HuH-7.5 (cell line): Measurements from ENCODE around the gene TET2.

Experiments
- DNase-seq: peaks from one replicate; pipeline ENCODE4 v3.0.0; 2011; ENCODE audit warnings: low spot score

The TET2 gene

DNA sequence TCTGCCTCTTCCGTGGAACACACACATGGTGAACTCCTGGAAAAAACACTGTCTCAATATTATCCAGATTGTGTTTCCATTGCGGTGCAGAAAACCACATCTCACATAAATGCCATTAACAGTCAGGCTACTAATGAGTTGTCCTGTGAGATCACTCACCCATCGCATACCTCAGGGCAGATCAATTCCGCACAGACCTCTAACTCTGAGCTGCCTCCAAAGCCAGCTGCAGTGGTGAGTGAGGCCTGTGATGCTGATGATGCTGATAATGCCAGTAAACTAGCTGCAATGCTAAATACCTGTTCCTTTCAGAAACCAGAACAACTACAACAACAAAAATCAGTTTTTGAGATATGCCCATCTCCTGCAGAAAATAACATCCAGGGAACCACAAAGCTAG, 87.9 kb downstream of the TET2 start:
- DNase-seq, result no peak

DNA sequence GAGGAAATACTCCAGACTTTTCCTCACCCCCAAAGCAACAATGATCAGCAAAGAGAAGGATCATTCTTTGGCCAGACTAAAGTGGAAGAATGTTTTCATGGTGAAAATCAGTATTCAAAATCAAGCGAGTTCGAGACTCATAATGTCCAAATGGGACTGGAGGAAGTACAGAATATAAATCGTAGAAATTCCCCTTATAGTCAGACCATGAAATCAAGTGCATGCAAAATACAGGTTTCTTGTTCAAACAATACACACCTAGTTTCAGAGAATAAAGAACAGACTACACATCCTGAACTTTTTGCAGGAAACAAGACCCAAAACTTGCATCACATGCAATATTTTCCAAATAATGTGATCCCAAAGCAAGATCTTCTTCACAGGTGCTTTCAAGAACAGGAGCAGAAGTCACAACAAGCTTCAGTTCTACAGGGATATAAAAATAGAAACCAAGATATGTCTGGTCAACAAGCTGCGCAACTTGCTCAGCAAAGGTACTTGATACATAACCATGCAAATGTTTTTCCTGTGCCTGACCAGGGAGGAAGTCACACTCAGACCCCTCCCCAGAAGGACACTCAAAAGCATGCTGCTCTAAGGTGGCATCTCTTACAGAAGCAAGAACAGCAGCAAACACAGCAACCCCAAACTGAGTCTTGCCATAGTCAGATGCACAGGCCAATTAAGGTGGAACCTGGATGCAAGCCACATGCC, 89.7 kb downstream of the TET2 start:
- no peak for DNase-seq

DNA sequence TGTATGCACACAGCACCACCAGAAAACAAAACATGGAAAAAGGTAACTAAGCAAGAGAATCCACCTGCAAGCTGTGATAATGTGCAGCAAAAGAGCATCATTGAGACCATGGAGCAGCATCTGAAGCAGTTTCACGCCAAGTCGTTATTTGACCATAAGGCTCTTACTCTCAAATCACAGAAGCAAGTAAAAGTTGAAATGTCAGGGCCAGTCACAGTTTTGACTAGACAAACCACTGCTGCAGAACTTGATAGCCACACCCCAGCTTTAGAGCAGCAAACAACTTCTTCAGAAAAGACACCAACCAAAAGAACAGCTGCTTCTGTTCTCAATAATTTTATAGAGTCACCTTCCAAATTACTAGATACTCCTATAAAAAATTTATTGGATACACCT, 90.2 kb downstream of the TET2 start:
- DNase-seq, result no peak

DNA sequence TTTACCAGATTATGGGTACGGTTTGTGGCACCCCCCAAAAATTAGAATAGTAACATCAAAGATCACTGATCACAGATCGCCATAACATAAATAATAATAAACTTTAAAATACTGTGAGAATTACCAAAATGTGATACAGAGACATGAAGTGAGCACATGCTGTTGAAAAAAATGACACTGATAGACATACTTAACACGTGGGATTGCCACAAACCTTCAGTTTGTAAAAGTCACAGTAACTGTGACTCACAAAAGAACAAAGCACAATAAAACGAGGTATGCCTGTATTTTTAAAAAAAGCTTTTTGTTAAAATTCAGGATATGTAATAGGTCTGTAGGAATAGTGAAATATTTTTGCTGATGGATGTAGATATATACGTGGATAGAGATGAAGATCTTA, 93.4 kb downstream of the TET2 start:
- no peak for DNase-seq

DNA sequence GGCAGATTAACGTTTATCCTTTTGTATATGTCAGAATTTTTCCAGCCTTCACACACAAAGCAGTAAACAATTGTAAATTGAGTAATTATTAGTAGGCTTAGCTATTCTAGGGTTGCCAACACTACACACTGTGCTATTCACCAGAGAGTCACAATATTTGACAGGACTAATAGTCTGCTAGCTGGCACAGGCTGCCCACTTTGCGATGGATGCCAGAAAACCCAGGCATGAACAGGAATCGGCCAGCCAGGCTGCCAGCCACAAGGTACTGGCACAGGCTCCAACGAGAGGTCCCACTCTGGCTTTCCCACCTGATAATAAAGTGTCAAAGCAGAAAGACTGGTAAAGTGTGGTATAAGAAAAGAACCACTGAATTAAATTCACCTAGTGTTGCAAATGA, 94.8 kb downstream of the TET2 start:
- no peak for DNase-seq

DNA sequence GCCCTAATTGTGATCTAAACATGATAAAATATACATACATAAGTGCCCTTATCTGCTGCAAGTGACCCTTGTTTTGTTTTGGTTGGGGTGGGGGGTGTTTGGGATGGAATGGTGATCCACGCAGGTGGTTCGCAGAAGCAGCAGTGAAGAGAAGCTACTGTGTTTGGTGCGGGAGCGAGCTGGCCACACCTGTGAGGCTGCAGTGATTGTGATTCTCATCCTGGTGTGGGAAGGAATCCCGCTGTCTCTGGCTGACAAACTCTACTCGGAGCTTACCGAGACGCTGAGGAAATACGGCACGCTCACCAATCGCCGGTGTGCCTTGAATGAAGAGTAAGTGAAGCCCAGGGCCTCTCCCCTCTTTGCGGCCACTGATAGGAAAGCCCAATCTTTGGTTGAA, 96.8 kb downstream of the TET2 start:
- DNase-seq, result no peak

DNA sequence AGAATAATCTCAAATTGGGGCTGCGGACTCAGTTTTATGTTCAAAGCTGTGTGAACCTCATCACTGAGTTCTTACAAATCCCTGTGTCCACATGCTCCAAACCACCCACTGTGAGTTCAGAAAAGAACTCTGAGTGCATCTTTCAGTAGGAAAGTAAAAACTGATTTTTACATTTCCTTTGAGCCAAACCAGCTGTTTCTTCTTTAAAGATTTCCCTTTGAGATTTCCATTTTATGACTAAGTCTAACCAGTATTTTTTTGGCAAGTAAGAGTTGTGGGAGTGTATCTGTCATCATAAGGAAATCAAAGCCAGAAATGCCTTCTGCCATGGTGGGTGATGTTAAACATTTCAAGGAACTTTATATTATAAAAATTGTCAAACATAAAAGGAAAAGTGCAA, 100.0 kb downstream of the TET2 start:
- DNase-seq, result peak; percentile 1

DNA sequence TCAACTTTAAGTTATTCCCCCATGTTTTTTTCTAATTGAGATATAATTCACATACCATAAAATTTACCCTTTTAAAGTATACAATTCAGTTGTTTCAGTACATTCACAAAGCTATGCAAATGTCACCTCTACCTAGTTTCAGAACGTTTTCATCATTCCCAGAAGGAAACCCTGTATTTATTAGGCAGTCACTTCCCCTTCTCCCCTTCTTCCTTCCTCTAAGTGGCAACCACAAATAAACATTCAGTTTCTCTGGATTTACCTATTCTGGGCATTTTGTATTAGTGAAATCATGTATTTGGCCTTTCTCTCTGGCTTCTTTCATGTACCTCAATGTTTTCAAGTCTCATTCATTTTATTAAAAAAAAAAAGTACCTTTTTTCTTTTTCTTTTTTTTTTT, 101.9 kb downstream of the TET2 start:
- DNase-seq, result no peak

DNA sequence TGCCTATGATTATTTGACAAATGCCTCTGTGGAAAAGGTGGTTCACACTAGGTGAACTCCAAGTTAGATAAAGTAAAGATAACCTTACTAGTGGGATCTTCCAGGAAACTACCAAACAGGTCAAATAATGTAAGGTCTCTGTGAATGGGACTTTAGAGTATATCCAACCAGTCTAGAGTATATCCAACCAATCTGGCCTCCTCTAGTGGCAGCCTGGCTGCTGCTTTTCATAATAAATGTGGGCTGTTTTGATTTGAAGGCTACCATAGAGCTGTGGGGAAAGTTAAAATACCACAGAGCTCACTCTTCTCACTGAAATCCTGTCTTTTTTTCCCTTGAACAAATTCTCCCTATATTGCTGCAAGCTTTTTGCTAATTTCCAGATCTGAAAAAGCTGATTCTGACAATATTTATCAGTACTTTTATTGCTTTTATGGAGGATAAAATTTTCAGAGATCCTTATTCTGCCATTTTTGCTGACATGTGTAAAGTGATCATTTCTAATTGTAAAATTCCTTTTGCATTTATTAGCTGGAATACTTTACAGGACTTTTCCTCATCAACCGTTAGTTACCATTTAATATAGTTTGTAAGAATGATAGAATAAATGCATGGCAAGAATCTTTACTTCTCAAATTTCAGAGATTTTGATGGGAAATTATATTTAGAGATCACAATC, 111.3 kb downstream of the TET2 start:
- DNase-seq, result no peak

DNA sequence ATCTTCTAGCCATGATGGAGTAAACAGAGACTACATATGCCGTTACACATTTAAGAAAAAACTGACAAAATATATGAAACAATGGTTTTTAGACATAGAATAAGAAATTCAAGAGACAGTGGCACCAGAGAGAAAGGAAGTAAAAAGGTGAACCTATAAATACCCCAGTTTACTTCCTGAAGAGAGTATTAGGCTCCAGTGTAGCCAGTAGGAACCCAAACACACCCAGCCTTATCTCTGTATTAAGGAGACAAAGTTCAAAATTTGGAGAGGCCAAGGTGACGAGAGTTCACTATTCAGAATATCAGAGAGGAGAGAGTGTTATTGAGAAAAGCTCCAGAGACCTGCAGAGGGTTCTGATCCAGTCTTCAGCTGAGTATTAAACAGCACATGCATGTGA, 119.0 kb downstream of the TET2 start:
- DNase-seq, result no peak

DNA sequence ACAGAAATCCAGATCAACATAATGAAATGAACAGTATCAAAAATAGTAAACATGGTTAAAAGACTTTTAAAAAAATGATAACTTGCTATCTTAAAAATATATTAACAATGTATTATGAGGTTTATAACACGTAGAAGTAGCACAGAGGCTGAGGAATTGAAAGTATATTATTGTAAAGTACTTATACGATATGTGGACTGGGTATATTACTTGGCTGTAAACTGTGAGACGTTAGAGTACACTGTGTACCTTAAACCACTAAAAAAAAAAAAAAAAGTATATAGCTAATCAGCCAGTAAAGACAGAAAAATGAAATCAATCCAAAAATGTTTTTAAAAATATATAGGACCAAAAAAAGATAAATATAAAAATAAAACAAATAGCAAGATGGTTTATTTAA, 120.6 kb downstream of the TET2 start:
- DNase-seq, result no peak

DNA sequence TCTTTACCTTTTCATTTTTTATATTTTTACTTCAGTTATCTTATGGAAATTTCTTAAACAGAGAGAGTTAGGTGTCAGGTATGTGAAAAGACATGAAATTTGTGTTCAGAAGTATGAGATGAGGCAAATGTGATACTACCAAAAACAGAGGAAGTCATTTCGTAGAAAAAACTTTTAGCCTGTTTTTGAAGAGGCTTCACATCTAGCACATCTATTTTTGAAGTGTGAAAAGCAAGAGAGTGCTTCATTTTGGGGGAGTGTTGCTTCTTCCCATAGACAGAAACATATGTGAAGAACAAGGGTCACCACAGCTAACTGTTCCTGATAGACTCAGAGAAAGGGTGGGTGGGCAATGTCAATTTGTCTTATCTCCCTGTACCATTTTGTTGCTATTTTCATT, 125.3 kb downstream of the TET2 start:
- DNase-seq, result no peak

DNA sequence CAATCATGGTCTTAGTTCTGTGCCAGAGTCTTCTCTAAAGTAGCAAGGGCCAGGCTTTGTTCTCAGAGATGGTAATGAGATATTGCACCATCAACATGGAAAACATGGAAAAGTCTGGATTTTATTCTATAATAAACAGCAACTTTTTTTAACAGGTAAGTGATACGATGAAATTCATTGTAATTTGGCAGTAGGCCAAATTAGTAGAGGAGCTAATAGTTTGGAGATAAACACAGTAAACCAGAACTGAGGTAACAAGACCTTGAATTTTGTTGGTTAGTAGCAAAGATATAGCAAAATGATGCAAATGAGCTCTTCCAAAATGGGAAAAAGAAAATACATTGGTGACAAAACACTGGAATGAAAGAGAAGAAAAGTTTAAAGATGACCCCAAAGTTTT, 126.6 kb downstream of the TET2 start:
- DNase-seq, result no peak

DNA sequence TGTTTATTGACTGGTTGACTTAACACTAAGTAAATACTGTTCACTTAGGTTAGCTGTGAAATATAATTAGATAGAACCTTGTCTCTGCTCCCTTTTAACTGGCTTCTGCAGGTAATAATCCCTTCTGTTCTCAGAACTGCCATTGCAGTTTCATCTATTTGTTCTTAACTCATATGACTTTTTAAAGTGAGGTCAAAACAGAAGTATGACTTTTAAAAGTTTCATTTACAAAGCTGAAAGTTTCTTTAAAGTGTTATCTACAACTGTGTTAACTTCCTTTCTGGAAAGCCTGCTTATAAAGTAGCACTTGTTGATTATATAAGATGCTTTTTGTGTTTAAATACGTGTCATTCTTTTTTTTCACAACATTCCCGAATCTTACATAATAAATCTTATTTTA, 127.4 kb downstream of the TET2 start:
- DNase-seq, result no peak

DNA sequence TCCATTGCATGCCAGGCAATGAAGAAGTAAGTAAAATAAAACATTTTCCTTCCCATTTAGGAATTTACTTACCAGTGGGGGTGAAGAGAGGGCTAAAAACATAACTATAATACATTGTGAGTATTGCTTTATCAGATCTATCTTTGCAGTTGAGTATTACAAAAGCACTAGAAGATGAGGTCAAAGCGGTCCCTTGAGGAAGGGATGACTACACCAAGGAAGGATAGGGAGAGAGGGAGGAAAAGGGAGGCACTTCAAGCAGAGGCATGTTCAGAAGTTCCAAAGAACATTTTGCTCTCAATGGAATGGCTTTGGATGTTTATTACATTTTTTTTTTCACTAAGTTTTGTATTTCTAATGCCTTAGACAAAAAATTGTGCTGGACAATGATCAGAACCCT, 127.8 kb downstream of the TET2 start:
- DNase-seq, result no peak

DNA sequence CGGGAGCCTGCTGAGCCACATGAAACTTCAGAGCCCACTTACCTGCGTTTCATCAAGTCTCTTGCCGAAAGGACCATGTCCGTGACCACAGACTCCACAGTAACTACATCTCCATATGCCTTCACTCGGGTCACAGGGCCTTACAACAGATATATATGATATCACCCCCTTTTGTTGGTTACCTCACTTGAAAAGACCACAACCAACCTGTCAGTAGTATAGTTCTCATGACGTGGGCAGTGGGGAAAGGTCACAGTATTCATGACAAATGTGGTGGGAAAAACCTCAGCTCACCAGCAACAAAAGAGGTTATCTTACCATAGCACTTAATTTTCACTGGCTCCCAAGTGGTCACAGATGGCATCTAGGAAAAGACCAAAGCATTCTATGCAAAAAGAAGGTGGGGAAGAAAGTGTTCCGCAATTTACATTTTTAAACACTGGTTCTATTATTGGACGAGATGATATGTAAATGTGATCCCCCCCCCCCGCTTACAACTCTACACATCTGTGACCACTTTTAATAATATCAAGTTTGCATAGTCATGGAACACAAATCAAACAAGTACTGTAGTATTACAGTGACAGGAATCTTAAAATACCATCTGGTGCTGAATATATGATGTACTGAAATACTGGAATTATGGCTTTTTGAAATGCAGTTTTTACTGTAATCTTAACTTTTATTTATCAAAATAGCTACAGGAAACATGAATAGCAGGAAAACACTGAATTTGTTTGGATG, 129.9 kb downstream of the TET2 start:
- DNase-seq, result no peak

DNA sequence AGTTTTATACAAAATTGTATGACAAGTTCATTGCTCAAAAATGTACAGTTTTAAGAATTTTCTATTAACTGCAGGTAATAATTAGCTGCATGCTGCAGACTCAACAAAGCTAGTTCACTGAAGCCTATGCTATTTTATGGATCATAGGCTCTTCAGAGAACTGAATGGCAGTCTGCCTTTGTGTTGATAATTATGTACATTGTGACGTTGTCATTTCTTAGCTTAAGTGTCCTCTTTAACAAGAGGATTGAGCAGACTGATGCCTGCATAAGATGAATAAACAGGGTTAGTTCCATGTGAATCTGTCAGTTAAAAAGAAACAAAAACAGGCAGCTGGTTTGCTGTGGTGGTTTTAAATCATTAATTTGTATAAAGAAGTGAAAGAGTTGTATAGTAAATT, 131.0 kb downstream of the TET2 start:
- no peak for DNase-seq

DNA sequence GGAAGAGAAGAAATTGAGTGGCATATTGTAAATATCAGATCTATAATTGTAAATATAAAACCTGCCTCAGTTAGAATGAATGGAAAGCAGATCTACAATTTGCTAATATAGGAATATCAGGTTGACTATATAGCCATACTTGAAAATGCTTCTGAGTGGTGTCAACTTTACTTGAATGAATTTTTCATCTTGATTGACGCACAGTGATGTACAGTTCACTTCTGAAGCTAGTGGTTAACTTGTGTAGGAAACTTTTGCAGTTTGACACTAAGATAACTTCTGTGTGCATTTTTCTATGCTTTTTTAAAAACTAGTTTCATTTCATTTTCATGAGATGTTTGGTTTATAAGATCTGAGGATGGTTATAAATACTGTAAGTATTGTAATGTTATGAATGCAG, 132.6 kb downstream of the TET2 start:
- no peak for DNase-seq

DNA sequence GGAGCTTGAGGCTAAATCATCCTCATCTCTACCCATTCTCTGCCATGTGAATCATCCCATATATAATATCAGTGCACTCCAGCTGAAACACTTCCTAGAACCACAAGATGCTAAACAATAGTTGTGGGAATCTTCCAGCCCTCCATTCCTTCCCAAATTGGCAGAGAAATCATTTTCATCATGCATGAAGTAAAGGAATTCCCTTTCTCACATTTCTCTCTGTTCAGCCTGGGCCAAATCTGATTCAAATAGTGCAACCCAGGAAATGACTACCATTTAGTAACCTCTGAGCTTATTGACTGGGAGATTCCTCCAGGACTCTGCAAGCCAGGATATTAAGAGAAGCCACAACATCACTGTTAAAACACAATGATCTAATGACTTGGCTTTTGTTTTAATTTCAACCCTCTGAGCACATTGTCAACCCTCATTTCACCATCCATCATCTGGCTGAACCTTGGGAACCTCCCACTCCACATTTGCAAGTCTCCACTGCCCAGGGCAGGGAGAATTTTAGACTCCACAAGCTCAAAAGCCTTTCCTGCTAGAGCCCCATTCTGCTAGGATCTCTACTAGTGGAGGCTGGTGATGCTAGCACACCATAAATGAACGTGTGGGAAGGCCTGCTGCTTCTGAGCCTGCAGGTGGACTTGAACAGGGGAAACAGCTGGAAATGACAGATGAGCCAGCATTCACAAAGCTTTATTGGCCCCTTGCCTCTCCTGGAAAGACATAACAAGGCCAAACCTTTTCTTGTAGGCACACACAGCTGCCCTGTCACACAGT, 133.9 kb downstream of the TET2 start:
- no peak for DNase-seq

DNA sequence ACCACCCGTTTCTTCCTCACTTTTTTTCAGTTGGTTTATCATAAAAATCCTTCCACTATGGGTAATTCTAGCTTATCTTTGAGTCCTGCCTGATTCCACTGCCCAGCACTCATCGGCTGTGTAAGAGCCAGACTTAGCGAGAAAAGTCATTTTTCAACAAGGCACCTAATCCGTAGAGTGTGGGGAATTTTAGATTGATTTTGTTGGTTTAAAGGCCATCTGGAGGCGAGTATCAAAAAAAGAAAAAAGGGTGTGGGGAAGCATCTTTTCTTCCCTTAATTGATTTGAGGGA, 134.4 kb downstream of the TET2 start:
- no peak for DNase-seq

DNA sequence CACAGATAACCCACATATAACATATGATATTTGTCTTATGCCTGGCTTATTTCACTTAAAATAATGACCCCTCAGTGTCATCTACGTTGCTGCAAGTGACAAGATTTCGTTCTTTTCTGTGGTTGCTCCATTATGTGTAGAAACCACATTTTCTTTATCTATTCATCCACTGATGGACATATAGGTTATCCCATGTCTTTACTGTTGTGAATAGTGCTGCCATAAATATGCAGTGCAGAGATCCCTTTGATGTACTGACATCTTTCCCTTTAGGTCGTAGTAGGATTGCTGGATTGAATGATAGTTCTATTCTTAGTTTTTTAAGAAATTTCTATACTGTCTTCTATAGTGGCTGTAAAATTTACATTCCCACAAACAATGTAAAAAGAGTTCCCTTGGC, 135.8 kb downstream of the TET2 start:
- DNase-seq, result no peak

DNA sequence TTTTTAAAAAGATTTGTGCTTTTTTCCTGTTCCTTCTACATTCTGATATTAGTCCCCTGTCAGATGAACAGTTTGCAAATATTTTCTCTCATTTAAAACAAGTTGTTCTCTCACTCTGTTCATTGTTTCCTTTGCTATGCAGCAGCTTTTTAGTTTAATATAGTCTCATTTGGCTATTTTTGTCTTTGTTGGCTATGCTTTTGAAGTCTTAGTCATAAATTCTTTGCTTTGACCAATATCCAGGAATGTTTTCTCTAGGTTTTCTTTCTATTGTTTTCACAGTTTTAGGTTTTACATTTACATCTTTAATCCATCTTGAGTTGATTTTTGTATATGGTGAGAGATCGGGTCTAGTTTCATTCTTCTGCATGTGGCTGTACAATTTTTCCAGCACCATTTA, 136.8 kb downstream of the TET2 start:
- no peak for DNase-seq

DNA sequence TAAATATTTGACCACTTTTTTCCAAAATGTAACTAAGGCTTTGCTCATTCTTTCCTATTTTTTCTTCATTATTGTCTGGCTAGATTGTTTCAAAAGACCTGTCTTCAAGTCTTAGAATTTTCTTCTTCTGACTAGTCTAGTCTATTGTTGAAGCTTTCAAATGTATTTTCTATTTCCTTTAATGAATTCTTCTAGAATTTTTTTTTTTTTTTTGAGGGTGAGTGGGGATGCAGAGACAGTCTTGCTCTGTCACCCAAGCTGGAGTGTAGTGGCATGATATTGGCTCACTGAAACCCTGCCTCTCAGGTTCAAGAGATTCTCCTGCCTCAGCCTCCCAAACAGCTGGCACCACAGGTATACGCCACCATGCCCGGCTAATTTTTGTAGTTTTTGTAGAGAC, 141.4 kb downstream of the TET2 start:
- no peak for DNase-seq
